GM21367 (cell line): ENCODE data around the gene AGAP1.

Source experiments
- ATAC-seq: cut with Tn5 transposase; IDR thresholded peaks from one replicate; pipeline ENCODE4 v1.9.1; 2021; ENCODE audit not compliant: unreplicated experiment

Gene AGAP1

GRCh38 chr2:235726554-235726953, 232.7 kb downstream of the AGAP1 start:
- no peak for ATAC-seq

- ATAC-seq, result no peak
Measured at GRCh38 chr2:235727174-235727573, 233.3 kb downstream of the AGAP1 start.

- no peak for ATAC-seq
Measured at GRCh38 chr2:235727891-235728799, 234.3 kb downstream of the AGAP1 start.

- no peak for ATAC-seq
Measured at GRCh38 chr2:235728800-235729556, 235.1 kb downstream of the AGAP1 start.

GRCh38 chr2:235729557-235729947, 235.7 kb downstream of the AGAP1 start:
- no peak for ATAC-seq

GRCh38 chr2:235730115-235730514, 236.3 kb downstream of the AGAP1 start:
- ATAC-seq, result no peak

- ATAC-seq, result no peak
Measured at GRCh38 chr2:235733761-235734160, 239.9 kb downstream of the AGAP1 start.

GRCh38 chr2:235734168-235734567, 240.3 kb downstream of the AGAP1 start:
- no peak for ATAC-seq

GRCh38 chr2:235734688-235735231, 240.9 kb downstream of the AGAP1 start:
- ATAC-seq, result no peak

GRCh38 chr2:235737396-235737795, 243.6 kb downstream of the AGAP1 start:
- no peak for ATAC-seq

GRCh38 chr2:235737840-235738239, 244.0 kb downstream of the AGAP1 start:
- ATAC-seq, result no peak

GRCh38 chr2:235739704-235740415, 246.0 kb downstream of the AGAP1 start:
- ATAC-seq, result no peak

- ATAC-seq, result no peak
Measured at GRCh38 chr2:235740821-235741220, 247.0 kb downstream of the AGAP1 start.

GRCh38 chr2:235744161-235744560, 250.3 kb downstream of the AGAP1 start:
- no peak for ATAC-seq

- ATAC-seq, result no peak
Measured at GRCh38 chr2:235745597-235745996, 251.8 kb downstream of the AGAP1 start.

GRCh38 chr2:235746257-235746934, 252.6 kb downstream of the AGAP1 start:
- ATAC-seq, result no peak

GRCh38 chr2:235747001-235747785, 253.3 kb downstream of the AGAP1 start:
- no peak for ATAC-seq

- ATAC-seq, result no peak
Measured at GRCh38 chr2:235747786-235748091, 253.9 kb downstream of the AGAP1 start.

- ATAC-seq, result no peak
Measured at GRCh38 chr2:235749121-235749770, 255.4 kb downstream of the AGAP1 start.

- no peak for ATAC-seq
Measured at GRCh38 chr2:235749771-235750160, 255.9 kb downstream of the AGAP1 start.
